HEK293 (cell line): ENCODE data around the gene TTC7B.

ENCODE experiments used
- CTCF ChIP-seq: fragments of 450-650 bp; formaldehyde crosslinking; IDR thresholded peaks from 2 replicates; pipeline ENCODE4 v1.5.1; 2016; ENCODE audit warnings: missing biosample characterization, missing genetic modification characterization
- HOXA7 ChIP-seq: sonication (generic); formaldehyde crosslinking; IDR thresholded peaks from 2 replicates; pipeline ENCODE4 v1.8.1; 2022; ENCODE audit warnings: missing genetic modification reagents, borderline replicate concordance
- KLF1 ChIP-seq: fragments of 450-650 bp; formaldehyde crosslinking; IDR thresholded peaks from 2 replicates; pipeline ENCODE4 v1.5.1; 2016; ENCODE audit warnings: missing biosample characterization, missing genetic modification characterization
- MYNN ChIP-seq: fragments of 450-650 bp; formaldehyde crosslinking; IDR thresholded peaks from 2 replicates; pipeline ENCODE4 v1.5.1; 2016; ENCODE audit warnings: missing biosample characterization, missing genetic modification characterization, borderline replicate concordance
- SCRT1 ChIP-seq: fragments of 450-650 bp; formaldehyde crosslinking; IDR thresholded peaks from 2 replicates; pipeline ENCODE4 v1.5.1; 2016; ENCODE audit warnings: missing biosample characterization, missing genetic modification characterization, borderline replicate concordance
- YY1 ChIP-seq: fragments of 450-650 bp; formaldehyde crosslinking; IDR thresholded peaks from 2 replicates; pipeline ENCODE4 v1.5.1; 2018; ENCODE audit warnings: missing biosample characterization, missing genetic modification characterization
- ZBTB1 ChIP-seq: fragments of 450-650 bp; formaldehyde crosslinking; IDR thresholded peaks from 2 replicates; pipeline ENCODE4 v1.5.1; 2016; ENCODE audit warnings: missing biosample characterization, missing genetic modification characterization
- ZNF138 ChIP-seq: fragments of 450-650 bp; formaldehyde crosslinking; IDR thresholded peaks from 2 replicates; pipeline ENCODE4 v1.5.1; 2016; ENCODE audit warnings: missing biosample characterization, missing genetic modification characterization, borderline replicate concordance
- ZNF239 ChIP-seq: fragments of 450-650 bp; formaldehyde crosslinking; IDR thresholded peaks from 2 replicates; pipeline ENCODE4 v1.5.1; 2016; ENCODE audit warnings: missing biosample characterization, missing genetic modification characterization
- ZNF274 ChIP-seq, 2 experiments: fragments of 200-500 bp in 1 of 2; fragments of 450-650 bp in 1 of 2; sonication (Bioruptor generic) in 1 of 2; formaldehyde crosslinking in 1 of 2; IDR thresholded peaks; 2 replicates each; pipeline versions ENCODE4 v1.5.1 to v1.6.1; 2014 to 2016; ENCODE audit warnings: borderline replicate concordance in 1 of 2, inconsistent platforms in 1 of 2, low read length in 1 of 2, missing biosample characterization in 1 of 2, missing genetic modification characterization in 1 of 2
- ZNF776 ChIP-seq: fragments of 450-650 bp; formaldehyde crosslinking; IDR thresholded peaks from 2 replicates; pipeline ENCODE4 v1.5.0; 2017; ENCODE audit warnings: missing biosample characterization, missing genetic modification characterization, borderline replicate concordance
- TF ChIP-seq, protein P1 (sequence below): fragments of 450-650 bp; formaldehyde crosslinking; IDR thresholded peaks from 2 replicates; pipeline ENCODE4 v1.5.1; 2016; ENCODE audit warnings: missing biosample characterization, missing genetic modification characterization

- TF ChIP-seq MYNN (tag by site-specific recombination), result no peak
- no peak for TF ChIP-seq CTCF (tag by site-specific recombination)
- no peak for TF ChIP-seq ZBTB1 (tag by site-specific recombination)
- TF ChIP-seq HOXA7 (CRISPR knock-in tag), result no peak
- no peak for TF ChIP-seq ZNF776 (tag by site-specific recombination)
- no peak for TF ChIP-seq ZNF274 (IDR thresholded peaks at IDR 0.05; ENCODE audit: low read length)
- TF ChIP-seq ZNF274 (tag by site-specific recombination; IDR thresholded peaks at IDR 0.05; ENCODE audit: borderline replicate concordance), result no peak
- no peak for TF ChIP-seq KLF1 (tag by site-specific recombination)
- TF ChIP-seq, protein P1, sequence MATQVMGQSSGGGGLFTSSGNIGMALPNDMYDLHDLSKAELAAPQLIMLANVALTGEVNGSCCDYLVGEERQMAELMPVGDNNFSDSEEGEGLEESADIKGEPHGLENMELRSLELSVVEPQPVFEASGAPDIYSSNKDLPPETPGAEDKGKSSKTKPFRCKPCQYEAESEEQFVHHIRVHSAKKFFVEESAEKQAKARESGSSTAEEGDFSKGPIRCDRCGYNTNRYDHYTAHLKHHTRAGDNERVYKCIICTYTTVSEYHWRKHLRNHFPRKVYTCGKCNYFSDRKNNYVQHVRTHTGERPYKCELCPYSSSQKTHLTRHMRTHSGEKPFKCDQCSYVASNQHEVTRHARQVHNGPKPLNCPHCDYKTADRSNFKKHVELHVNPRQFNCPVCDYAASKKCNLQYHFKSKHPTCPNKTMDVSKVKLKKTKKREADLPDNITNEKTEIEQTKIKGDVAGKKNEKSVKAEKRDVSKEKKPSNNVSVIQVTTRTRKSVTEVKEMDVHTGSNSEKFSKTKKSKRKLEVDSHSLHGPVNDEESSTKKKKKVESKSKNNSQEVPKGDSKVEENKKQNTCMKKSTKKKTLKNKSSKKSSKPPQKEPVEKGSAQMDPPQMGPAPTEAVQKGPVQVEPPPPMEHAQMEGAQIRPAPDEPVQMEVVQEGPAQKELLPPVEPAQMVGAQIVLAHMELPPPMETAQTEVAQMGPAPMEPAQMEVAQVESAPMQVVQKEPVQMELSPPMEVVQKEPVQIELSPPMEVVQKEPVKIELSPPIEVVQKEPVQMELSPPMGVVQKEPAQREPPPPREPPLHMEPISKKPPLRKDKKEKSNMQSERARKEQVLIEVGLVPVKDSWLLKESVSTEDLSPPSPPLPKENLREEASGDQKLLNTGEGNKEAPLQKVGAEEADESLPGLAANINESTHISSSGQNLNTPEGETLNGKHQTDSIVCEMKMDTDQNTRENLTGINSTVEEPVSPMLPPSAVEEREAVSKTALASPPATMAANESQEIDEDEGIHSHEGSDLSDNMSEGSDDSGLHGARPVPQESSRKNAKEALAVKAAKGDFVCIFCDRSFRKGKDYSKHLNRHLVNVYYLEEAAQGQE (tag by site-specific recombination), result no peak
- no peak for TF ChIP-seq ZNF138 (tag by site-specific recombination)
- TF ChIP-seq SCRT1 (tag by site-specific recombination), result no peak
- no peak for TF ChIP-seq ZNF239
- no peak for TF ChIP-seq YY1
These were observed 231.1 kb downstream of the TTC7B start for GRCh38 chr14:90585106-90585505.
